Pancreas (tissue), 10 donors: ENCODE data around the gene APOBR. TPM values are rescaled to one million over a fixed set of nuclear protein-coding genes. Genes with fewer than 3 reads are reported as not detected.

Source experiments
- ATAC-seq, 4 donors: fragments of 200-7000 bp; cut with Tn5 transposase; one replicate each; pipeline versions ENCODE4 v1.8.0 to v1.9.1; 2020; ENCODE audit warnings: mild to moderate bottlenecking in 4 of 4, moderate library complexity in 4 of 4
- DNase-seq, 6 donors: peaks; one replicate each; pipeline ENCODE4 v3.0.0-alpha.2; 2020
- FAIRE-seq: peaks from 2 replicates; lab custom pipeline; 2012; peaks lifted over from hg19 to GRCh38; lab: Jason Lieb, UNC
- H3K27ac ChIP-seq, 4 donors: fragments of 200-600 bp; sonication (generic); 1 replicate in 3 of 4; 2 replicates in 1 of 4; pipeline versions ENCODE4 v1.5.0 to v1.8.0; 2020
- H3K27me3 ChIP-seq, 4 donors: fragments of 200-600 bp; one replicate each; pipeline ENCODE4 v1.8.0; 2021
- H3K36me3 ChIP-seq, 3 donors: fragments of 200-600 bp; sonication (generic) in 1 of 3; one replicate each; pipeline versions ENCODE4 v1.5.0 to v1.8.0; 2020 to 2021
- H3K4me1 ChIP-seq, 3 donors: fragments of 200-600 bp; one replicate each; pipeline ENCODE4 v1.8.0; 2021
- H3K4me3 ChIP-seq, 4 donors: fragments of 200-600 bp; sonication (generic) in 2 of 4; one replicate each; pipeline versions ENCODE4 v1.5.0 to v1.8.0; 2020 to 2021
- H3K9me3 ChIP-seq, 4 donors: fragments of 200-600 bp; one replicate each; pipeline ENCODE4 v1.8.0; 2021
- WGBS, 2 donors: extraction: QIAGEN DNeasy Blood & Tissue Kit; methylation state at CpG; one replicate each; pipeline ENCODE4 v1.1.7; 2013; 5-methylcytosine and 5-hydroxymethylcytosine counted together
- intact Hi-C, 3 donors: fragments of 100-400 bp; cut with DNase I; formaldehyde crosslinking; loops; one replicate each; pipeline versions ENCODE4 v1.11.1 to v1.14.2; 2022
- polyA plus RNA-seq, 2 donors: library from polyadenylated mRNA; stranded (reverse); fragments of 200-250 nt; gene quantifications; one replicate each; pipeline ENCODE4 v1.2.3, GENCODE V29; 2013
- total RNA-seq, 6 donors: library from RNA; stranded (reverse); fragmentation: NEBNext Ultra II Directional in 4 of 6; extraction: Animal tissue kit (Norgen Biotek cat#: 25700) in 4 of 6; gene quantifications; one replicate each; pipeline versions ENCODE4 v1.2.1 to v1.2.4, GENCODE V29; 2021 to 2023
- TF ChIP-seq, protein P1 (sequence below), 4 donors: fragments of 200-600 bp; sonication (generic) in 3 of 4; IDR thresholded peaks; one replicate each; pipeline versions ENCODE4 v1.5.0 to v1.8.0; 2021; ENCODE audit warnings: antibody characterized with exemption in 4 of 4
- donor health status: healthy with polysubstance abuse.
- donor health status: DM: no; HTN: no; CAD: no; lungs with moderate emphysema.
- donor health status: DM: no; HTN: no; CAD: no.
- donor health status: control.
- donor health status: control.
- donor health status: Bipolar disorder and iron deficiency.
- donor health status: DM: yes; HTN: yes; CAD: no.
- donor health status: DM: no; HTN: no; CAD: no.
- donor health status: DM: no; HTN: no; CAD: no.
- donor health status: DM: yes; HTN: yes; CAD: no.

APOBR gene
- total and polyA plus RNA-seq, 8 donors: 0.16 to 3.0 (median 0.64) TPM

DNA sequence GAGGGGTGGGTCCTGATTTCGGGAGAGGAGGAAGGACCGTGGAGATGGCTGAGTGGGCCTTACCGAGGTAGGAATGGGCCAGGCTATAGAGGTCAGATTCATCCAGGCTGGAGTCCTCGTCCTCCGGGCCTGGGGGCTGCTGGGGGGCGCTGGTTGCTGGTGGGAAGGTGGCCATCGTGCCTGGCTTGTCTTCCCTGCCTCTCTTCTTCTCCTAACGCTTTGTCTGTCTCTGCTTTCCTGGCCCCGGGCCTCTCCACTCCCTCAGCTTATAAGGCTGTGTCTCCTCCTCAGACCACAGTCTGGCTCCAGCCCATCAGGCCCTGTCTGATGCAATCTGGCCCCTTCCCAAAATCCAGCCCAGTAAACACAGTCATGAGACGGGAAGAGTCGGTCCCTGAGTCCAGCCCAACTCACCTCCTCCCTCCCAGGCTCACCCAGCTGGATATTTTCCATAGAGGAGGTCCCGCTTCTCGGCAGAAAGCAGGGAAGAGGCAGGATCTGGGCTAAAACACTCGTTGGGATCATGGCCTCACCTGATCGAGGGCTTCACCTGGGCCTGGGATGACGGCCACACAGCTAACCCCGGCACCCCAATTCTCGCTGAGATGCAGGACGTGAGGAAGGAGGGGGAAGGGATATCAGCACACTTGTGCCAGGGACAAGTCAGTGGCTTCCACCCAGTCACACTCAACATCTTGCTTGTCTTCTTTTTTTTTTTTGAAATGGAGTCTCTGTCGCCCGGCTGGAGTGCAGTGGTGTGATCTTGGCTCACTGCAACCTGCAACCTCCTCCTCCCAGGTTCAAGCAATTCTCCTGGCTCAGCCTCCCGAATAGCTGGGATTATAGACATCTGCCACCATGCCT lies 44.5 kb downstream of the APOBR start, which contains the start of gene NUPR1:
Gene NUPR1 (minus strand): TSS at position 242 of the 864 bp plus-strand sequence. CDS start 67 bp downstream, at position 175.
- 11 to 15% methylated on average over 19 to 22 of the region's 22 CpGs for whole genome bisulfite sequencing, 2 donors
- FAIRE-seq: peak; percentile 47
- peak; percentile 88 to 94 (median 92) for ATAC-seq
- H3K27ac ChIP-seq: peak within 1 kb of the TSS; percentile 68 to 94 (median 80)
- no peaks in the 10 kb centered on the region for H3K36me3 ChIP-seq
- intact Hi-C loops: no loop called here
- TF ChIP-seq, protein P1, sequence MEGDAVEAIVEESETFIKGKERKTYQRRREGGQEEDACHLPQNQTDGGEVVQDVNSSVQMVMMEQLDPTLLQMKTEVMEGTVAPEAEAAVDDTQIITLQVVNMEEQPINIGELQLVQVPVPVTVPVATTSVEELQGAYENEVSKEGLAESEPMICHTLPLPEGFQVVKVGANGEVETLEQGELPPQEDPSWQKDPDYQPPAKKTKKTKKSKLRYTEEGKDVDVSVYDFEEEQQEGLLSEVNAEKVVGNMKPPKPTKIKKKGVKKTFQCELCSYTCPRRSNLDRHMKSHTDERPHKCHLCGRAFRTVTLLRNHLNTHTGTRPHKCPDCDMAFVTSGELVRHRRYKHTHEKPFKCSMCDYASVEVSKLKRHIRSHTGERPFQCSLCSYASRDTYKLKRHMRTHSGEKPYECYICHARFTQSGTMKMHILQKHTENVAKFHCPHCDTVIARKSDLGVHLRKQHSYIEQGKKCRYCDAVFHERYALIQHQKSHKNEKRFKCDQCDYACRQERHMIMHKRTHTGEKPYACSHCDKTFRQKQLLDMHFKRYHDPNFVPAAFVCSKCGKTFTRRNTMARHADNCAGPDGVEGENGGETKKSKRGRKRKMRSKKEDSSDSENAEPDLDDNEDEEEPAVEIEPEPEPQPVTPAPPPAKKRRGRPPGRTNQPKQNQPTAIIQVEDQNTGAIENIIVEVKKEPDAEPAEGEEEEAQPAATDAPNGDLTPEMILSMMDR (IDR thresholded peaks at IDR 0.05): no peak
- no peaks in the 10 kb centered on the region for H3K27me3 ChIP-seq
- peak; percentile 86 to 98 (median 96) for DNase-seq
- no peaks in the 10 kb centered on the region for H3K9me3 ChIP-seq
- H3K4me1 ChIP-seq: peaks cover 0 to 14% (median 11%) of the 10 kb centered on the region in 3 donors
- peak within 1 kb of the TSS; percentile 24 to 63 (median 46) for H3K4me3 ChIP-seq

DNA sequence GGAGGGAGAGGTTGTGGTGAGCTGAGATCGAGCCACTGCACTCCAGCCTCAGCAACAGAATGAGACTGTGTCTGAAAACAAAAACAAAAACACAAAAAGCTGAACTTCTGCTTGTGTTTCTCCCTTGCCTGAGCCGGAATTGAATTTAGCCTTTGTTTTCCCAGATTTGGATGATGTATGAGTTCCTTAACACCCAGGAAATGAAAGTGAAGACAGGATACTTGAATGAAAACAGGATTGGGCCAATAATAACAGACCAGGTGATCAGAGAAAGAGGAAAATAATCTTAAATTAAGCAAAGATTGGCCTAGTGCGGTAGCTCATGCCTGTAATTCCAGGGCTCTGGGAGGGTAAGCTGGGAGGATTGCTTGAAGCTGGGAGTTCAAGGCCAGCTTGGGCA lies 45.9 kb downstream of the APOBR start:
- Histone ChIP-seq H3K27ac (peak overlapping the region in 1 of 4 donors; percentile 88), H3K4me3 (no peak overlapping the region), H3K27me3 (no peaks in the 10 kb centered on the region), H3K36me3 (no peaks in the 10 kb centered on the region), H3K9me3 (no peaks in the 10 kb centered on the region), H3K4me1 (peaks cover 0 to 14% (median 11%) of the 10 kb centered on the region in 3 donors)
- intact Hi-C loops: no loop called here
- ATAC-seq: no peak
- FAIRE-seq: no peak
- 89 to 93% methylated on average over 3 of the region's 3 CpGs for WGBS, 2 donors
- TF ChIP-seq, protein P1 (IDR thresholded peaks at IDR 0.05): no peak
- no peak for DNase-seq

DNA sequence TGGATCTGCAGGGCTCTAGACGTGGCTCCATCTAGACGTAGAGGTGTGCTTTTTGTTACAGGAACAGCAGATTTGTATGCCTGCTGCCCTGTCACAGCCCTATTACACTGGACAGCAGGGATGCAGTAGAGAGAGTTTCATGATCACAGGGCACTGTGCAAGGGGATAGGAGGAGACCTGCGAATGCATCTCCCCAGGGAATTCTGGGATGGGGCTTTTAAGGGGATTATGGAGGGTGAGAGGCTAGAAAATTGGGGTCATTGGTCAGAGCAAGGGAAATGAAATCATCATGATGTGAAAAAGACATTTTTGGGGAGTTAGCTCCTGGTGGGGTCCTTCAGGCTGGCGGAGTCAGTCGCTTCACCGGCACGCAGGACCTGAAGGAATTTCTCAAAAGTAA lies 48.2 kb downstream of the APOBR start:
- H3K4me1 ChIP-seq: peaks cover 0 to 10% (median 7%) of the 10 kb centered on the region in 3 donors
- H3K36me3 ChIP-seq: no peaks in the 10 kb centered on the region
- DNase-seq: no peak
- H3K9me3 ChIP-seq: no peaks in the 10 kb centered on the region
- H3K27ac ChIP-seq: peak overlapping the region in 2 of 4 donors; percentile 74 to 76
- WGBS, 2 donors: 87 to 91% methylated on average over 7 of the region's 7 CpGs
- no peak for FAIRE-seq
- TF ChIP-seq, protein P1 (IDR thresholded peaks at IDR 0.05): no peak
- no peak for ATAC-seq
- H3K4me3 ChIP-seq: no peak overlapping the region
- intact Hi-C loops: no loop called here
- H3K27me3 ChIP-seq: no peaks in the 10 kb centered on the region

DNA sequence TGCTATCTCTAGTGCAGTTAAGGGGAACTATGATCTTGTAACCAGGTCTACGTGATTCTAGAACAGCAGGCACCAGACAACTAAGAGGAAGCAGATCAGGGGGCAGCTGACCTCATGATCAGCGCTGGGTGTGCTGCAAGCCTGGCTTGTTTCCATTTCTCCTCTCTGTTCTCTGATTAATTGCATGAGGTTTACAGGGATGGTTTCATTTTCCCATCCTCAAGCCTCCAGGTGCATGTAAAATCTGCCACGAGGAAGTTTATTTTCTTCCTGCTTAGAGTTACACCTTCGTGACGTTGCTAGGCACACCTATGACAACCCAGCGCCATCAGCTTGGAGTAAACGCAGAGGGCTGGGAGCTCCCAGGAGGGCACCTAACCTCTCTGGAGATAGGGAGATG lies 48.6 kb downstream of the APOBR start:
- FAIRE-seq: no peak

More for the DNA sequence above, 48.6 kb downstream of the APOBR start:
- DNase-seq (peak in 1 of 6 donors; percentile 58), ATAC-seq (peak in 3 of 4 donors; percentile 20 to 58 (median 27))
- 51 to 71% methylated on average over 7 of the region's 7 CpGs for WGBS, 2 donors
- H3K27ac ChIP-seq: peak overlapping the region in 2 of 4 donors; percentile 74 to 76
- intact Hi-C loops: no loop called here
- no peaks in the 10 kb centered on the region for H3K9me3 ChIP-seq
- H3K36me3 ChIP-seq: no peaks in the 10 kb centered on the region
- H3K4me1 ChIP-seq: peaks cover 0 to 10% (median 7%) of the 10 kb centered on the region in 3 donors
- TF ChIP-seq, protein P1 (IDR thresholded peaks at IDR 0.05): no peak
- no peaks in the 10 kb centered on the region for H3K27me3 ChIP-seq
- no peak overlapping the region for H3K4me3 ChIP-seq
